Thyroid gland (tissue), 4 donors: Measurements from ENCODE around the gene WFIKKN1.

ENCODE experiments used
- POLR2A ChIP-seq, 2 donors: fragments of 450-650 bp; IDR thresholded peaks; one replicate each; pipeline ENCODE4 v1.6.1; 2017; ENCODE audit warnings: antibody characterized with exemption in 2 of 2, mild to moderate bottlenecking in 2 of 2, moderate library complexity in 1 of 2
- TF ChIP-seq, protein P1 (sequence below), 6 experiments: fragments of 200-600 bp in 3 of 6; fragments of 450-650 bp in 3 of 6; sonication (generic) in 3 of 6; IDR thresholded peaks; one replicate each; pipeline ENCODE4 v1.5.1; 2016 to 2019; ENCODE audit warnings: antibody characterized with exemption in 6 of 6, mild to moderate bottlenecking in 2 of 6, inconsistent platforms in 1 of 6, moderate library complexity in 1 of 6

DNA sequence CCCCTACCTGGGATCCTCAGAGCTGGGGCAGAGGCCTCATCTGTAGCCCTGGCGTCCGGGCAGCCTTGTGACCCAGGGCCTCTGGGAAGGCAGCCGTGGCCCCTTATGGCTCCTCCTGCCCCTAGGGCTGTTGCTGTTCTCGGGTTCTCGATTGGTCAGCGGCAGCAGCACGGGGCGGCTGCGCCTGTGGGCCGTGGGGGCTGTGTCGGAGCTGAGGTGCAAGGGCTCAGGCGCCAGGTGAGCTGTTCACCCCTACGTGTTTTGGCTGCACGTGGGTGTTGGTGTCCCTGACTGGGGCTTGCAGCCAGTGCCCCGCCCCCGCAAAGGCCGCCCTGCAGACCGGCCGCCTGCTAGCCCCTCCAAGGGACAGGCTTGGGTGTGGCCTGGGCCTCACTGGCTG is 31.3 kb downstream of the WFIKKN1 start:
- TF ChIP-seq, protein P1, sequence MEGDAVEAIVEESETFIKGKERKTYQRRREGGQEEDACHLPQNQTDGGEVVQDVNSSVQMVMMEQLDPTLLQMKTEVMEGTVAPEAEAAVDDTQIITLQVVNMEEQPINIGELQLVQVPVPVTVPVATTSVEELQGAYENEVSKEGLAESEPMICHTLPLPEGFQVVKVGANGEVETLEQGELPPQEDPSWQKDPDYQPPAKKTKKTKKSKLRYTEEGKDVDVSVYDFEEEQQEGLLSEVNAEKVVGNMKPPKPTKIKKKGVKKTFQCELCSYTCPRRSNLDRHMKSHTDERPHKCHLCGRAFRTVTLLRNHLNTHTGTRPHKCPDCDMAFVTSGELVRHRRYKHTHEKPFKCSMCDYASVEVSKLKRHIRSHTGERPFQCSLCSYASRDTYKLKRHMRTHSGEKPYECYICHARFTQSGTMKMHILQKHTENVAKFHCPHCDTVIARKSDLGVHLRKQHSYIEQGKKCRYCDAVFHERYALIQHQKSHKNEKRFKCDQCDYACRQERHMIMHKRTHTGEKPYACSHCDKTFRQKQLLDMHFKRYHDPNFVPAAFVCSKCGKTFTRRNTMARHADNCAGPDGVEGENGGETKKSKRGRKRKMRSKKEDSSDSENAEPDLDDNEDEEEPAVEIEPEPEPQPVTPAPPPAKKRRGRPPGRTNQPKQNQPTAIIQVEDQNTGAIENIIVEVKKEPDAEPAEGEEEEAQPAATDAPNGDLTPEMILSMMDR (IDR thresholded peaks at IDR 0.05) = no peak
- no peak for TF ChIP-seq POLR2A (IDR thresholded peaks at IDR 0.05)
